Endodermal cell (in vitro differentiated cells): ENCODE measurements around the gene DPP6. TPM values are rescaled to one million over a fixed set of nuclear protein-coding genes. Genes with fewer than 3 reads are reported as not detected.
"Not testable (repeated sequence)": the region's sequence is repeated elsewhere in the genome, so short reads cannot be mapped to it uniquely, and the experiment has no call there.

ENCODE experiments used
- DNase-seq: peaks from one replicate; pipeline ENCODE4 v3.0.0-alpha.2; 2017
- H3K27ac ChIP-seq: 2 replicates; pipeline ENCODE4 v1.5.1; 2013; ENCODE audit warnings: mild to moderate bottlenecking, low read depth, low read length, moderate library complexity
- H3K27me3 ChIP-seq: 2 replicates; pipeline ENCODE4 v1.6.1; 2013; ENCODE audit warnings: mild to moderate bottlenecking, low read length, moderate library complexity; ENCODE audit not compliant: insufficient read depth, control insufficient read depth, poor library complexity, severe bottlenecking
- H3K36me3 ChIP-seq: 2 replicates; pipeline ENCODE4 v1.7.0; 2013; ENCODE audit warnings: mild to moderate bottlenecking, low read length, moderate library complexity; ENCODE audit not compliant: control insufficient read depth, insufficient read depth
- H3K4me1 ChIP-seq: one replicate; pipeline ENCODE4 v1.7.0; 2013; ENCODE audit warnings: low read length; ENCODE audit not compliant: control insufficient read depth, insufficient read depth
- H3K4me3 ChIP-seq: 2 replicates; pipeline ENCODE4 v1.5.1; 2013; ENCODE audit warnings: mild to moderate bottlenecking, low read length, moderate library complexity
- H3K9ac ChIP-seq: 2 replicates; pipeline ENCODE4 v1.6.1; 2013; ENCODE audit warnings: mild to moderate bottlenecking, low read length, moderate library complexity; ENCODE audit not compliant: poor library complexity, severe bottlenecking; ENCODE audit errors: extremely low read depth
- H3K9me3 ChIP-seq: 2 replicates; pipeline ENCODE4 v1.6.1; 2013; ENCODE audit warnings: mild to moderate bottlenecking, low read length, moderate library complexity; ENCODE audit not compliant: control insufficient read depth
- H3K27ac Mint-ChIP-seq: 2 replicates; pipeline ENCODE4 v1.8.0; 2020; ENCODE audit warnings: mixed read lengths
- H3K27me3 Mint-ChIP-seq: 2 replicates; pipeline ENCODE4 v1.8.0; 2021; ENCODE audit warnings: mild to moderate bottlenecking, mixed read lengths; ENCODE audit not compliant: insufficient read depth
- H3K36me3 Mint-ChIP-seq: 2 replicates; pipeline ENCODE4 v1.8.0; 2020; ENCODE audit warnings: low read depth, mixed read lengths
- H3K4me1 Mint-ChIP-seq: 2 replicates; pipeline ENCODE4 v1.8.0; 2020; ENCODE audit warnings: mixed read lengths
- H3K4me3 Mint-ChIP-seq: 2 replicates; pipeline ENCODE4 v1.8.0; 2020; ENCODE audit warnings: mild to moderate bottlenecking, moderate library complexity, mixed read lengths
- H3K9me3 Mint-ChIP-seq: 2 replicates; pipeline ENCODE4 v1.8.0; 2020; ENCODE audit warnings: mild to moderate bottlenecking, mixed read lengths
- CTCF ChIP-seq: fragments of 200-600 bp; sonication (generic); conservative IDR thresholded peaks from 2 replicates; pipeline ENCODE4 v1.5.0; 2021; ENCODE audit warnings: antibody characterized with exemption, mild to moderate bottlenecking
- WGBS, 2 experiments: methylation state at CpG; one replicate each; pipeline versions ENCODE4 v1.1.5 to v1.1.7; 2013; ENCODE audit warnings: missing lambda C conversion rate in 2 of 2, mixed read lengths in 1 of 2; ENCODE audit not compliant: insufficient coverage in 1 of 2, insufficient read length in 1 of 2; 5-methylcytosine and 5-hydroxymethylcytosine counted together
- total RNA-seq, 2 donors: library from RNA; stranded (reverse); fragmentation: NEBNext Ultra II Directional in 1 of 2; extraction: Animal tissue kit (Norgen Biotek cat#: 25700) in 1 of 2; gene quantifications; 2 replicates in 1 of 2; 3 replicates in 1 of 2; pipeline ENCODE4 v1.2.1, GENCODE V29; 2021

The DPP6 gene
- total RNA-seq, 2 donors from 2014 or later: 1.7 to 3.0 TPM

DNA sequence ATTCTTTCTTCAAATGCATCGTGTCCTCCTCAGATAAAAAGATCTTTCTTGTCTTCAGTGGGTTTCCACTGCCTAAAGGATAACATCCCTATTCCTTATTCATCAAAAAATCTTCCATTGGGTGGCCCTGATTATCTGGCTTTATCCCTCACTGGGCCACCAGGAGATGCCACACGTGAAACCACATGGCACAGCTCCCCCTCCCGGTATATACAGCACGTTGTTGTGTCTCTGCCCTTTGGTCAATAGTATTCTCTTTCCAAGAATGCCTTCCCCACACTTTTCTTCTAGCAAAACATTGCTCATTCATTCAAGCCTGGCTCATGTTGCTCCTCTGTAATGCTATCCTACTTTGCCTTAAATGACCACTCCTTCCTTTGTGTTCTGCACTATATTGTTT is 80.4 kb downstream of the DPP6 start:
- H3K4me1 ChIP-seq, DNase-seq, H3K27ac ChIP-seq, H3K9me3 Mint-ChIP-seq, H3K36me3 Mint-ChIP-seq, H3K27ac Mint-ChIP-seq, H3K9ac ChIP-seq, H3K4me1 Mint-ChIP-seq, H3K4me3 ChIP-seq, H3K27me3 ChIP-seq, H3K36me3 ChIP-seq, H3K4me3 Mint-ChIP-seq, H3K9me3 ChIP-seq, H3K27me3 Mint-ChIP-seq: not testable (repeated sequence)
- peak; percentile 35 for TF ChIP-seq CTCF
- 90 to 100% methylated on average over 1 of the region's 4 CpGs for WGBS, 2 experiments

GRCh38 chr7:154133703-154134277 is 81.6 kb downstream of the DPP6 start:
- H3K27me3 Mint-ChIP-seq, H3K27ac Mint-ChIP-seq, H3K36me3 ChIP-seq, H3K9ac ChIP-seq, H3K4me1 ChIP-seq, DNase-seq, H3K36me3 Mint-ChIP-seq, H3K9me3 Mint-ChIP-seq, H3K4me3 ChIP-seq, H3K4me1 Mint-ChIP-seq, H3K27me3 ChIP-seq, H3K4me3 Mint-ChIP-seq, H3K27ac ChIP-seq, H3K9me3 ChIP-seq: not testable (repeated sequence)
- 85% methylated on average over 5 of the region's 7 CpGs; no CpG with 5 or more reads in 1 of the 2 experiments for WGBS, 2 experiments

GRCh38 chr7:154134698-154135097 is 82.5 kb downstream of the DPP6 start:
- not testable (repeated sequence) for H3K9me3 Mint-ChIP-seq, H3K36me3 Mint-ChIP-seq, H3K27ac ChIP-seq, H3K4me1 Mint-ChIP-seq, H3K9me3 ChIP-seq, H3K9ac ChIP-seq, H3K4me3 Mint-ChIP-seq, H3K36me3 ChIP-seq, H3K4me1 ChIP-seq, H3K27ac Mint-ChIP-seq, DNase-seq, H3K4me3 ChIP-seq, H3K27me3 ChIP-seq, H3K27me3 Mint-ChIP-seq
- WGBS, 2 experiments: no CpG with 5 or more reads among the region's 1 CpG

DNA sequence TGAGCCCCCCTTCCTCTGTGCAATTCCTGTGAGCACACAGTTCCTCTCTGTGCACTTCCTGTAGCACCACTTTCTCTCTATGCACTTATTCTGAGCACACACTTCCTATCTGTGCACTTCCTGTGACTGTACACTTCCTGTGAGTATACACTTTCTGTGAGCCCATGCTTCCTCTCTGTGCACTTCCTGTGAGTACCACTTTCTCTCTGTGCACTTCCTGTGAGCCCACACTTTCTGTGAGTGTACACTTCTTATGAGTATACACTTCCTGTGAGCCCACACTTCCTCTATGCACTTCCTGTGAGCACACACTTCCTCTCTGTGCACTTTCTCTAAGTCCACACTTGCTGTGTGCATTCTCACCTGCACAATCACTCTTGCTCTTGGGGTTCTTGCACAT is 83.4 kb downstream of the DPP6 start:
- H3K27me3 Mint-ChIP-seq, H3K27ac Mint-ChIP-seq, H3K4me1 ChIP-seq, H3K9ac ChIP-seq, H3K36me3 ChIP-seq, H3K4me1 Mint-ChIP-seq, H3K36me3 Mint-ChIP-seq, DNase-seq, H3K27ac ChIP-seq, H3K9me3 ChIP-seq, H3K27me3 ChIP-seq, H3K9me3 Mint-ChIP-seq, H3K4me3 ChIP-seq, H3K4me3 Mint-ChIP-seq: not testable (repeated sequence)

DNA sequence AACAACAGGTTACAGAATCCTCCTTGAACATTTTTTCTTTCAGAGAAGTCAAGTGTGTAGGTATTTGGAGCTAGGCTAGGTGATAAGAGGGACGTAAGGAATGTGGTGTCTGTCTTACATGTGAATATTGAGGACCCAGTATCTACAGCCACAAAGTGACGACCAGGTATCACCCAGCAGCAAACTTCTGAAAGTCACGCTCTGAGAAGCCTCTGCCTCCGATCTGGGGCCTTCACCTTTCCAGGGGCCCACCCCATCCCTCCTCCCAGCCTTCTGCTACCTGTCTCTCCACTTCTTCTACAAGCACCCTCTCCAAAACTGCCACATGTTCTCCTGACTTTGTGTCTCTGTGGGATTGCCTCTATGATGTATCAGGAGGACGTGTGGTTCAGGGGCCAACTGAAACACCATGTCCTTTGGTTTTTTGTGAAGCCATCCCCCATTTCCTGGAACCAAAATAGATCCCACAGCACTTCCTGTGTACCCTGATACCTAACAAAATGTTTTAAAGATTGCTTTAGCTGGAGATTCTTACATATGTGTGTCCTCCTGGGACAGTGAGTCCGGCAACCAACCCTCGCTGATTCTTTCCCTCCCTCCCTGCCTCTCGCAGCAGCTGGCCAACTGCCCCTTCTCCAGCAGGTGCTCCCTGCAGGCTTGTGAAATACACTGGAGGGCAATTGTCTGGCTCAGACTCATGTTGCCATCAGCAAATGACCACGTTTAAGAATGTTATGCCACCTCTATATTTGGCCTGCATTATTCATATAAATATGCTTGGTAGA is 93.9 kb downstream of the DPP6 start:
- not testable (repeated sequence) for H3K4me1 ChIP-seq, H3K27me3 ChIP-seq, H3K27ac ChIP-seq, H3K27ac Mint-ChIP-seq, H3K4me3 Mint-ChIP-seq, H3K9me3 ChIP-seq, H3K36me3 ChIP-seq, H3K36me3 Mint-ChIP-seq, H3K9me3 Mint-ChIP-seq, H3K4me3 ChIP-seq, DNase-seq, H3K27me3 Mint-ChIP-seq, H3K4me1 Mint-ChIP-seq, H3K9ac ChIP-seq
- WGBS, 2 experiments: 86% methylated on average over 4 of the region's 9 CpGs; no CpG with 5 or more reads in 1 of the 2 experiments

DNA sequence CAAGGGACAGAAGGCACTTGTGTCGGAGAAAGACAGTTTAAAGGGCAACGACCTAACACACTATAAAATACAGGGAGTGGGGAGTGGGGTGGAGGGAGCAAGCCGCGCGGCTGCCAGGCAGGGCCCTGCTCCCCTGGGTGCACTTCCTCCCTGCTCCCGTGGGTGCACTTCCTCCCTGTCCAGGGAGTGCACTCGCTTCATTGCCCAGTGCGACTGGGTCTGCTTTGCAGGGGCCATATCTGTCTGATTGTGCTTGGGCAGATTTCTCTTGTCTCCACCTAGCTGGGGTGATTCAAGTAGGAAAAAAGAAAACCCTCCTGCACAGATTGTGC is 94.5 kb downstream of the DPP6 start:
- not testable (repeated sequence) for H3K27me3 Mint-ChIP-seq, H3K4me3 Mint-ChIP-seq, H3K4me1 ChIP-seq, H3K4me3 ChIP-seq, H3K27ac Mint-ChIP-seq, H3K27me3 ChIP-seq, H3K9ac ChIP-seq, H3K27ac ChIP-seq, H3K9me3 ChIP-seq, H3K36me3 Mint-ChIP-seq, H3K4me1 Mint-ChIP-seq, DNase-seq, H3K36me3 ChIP-seq, H3K9me3 Mint-ChIP-seq
- no CpG with 5 or more reads among the region's 8 CpGs for WGBS, 2 experiments
